Heart left ventricle (tissue), 13 donors: ENCODE data around the gene NXPH3.

Experiments used
- CTCF ChIP-seq, 12 donors: fragments of 200-600 bp; sonication (generic) in 4 of 12; IDR thresholded peaks; one replicate each; pipeline versions ENCODE4 v1.5.0 to v1.8.0; 2018 to 2022; ENCODE audit warnings: antibody characterized with exemption in 12 of 12, mild to moderate bottlenecking in 5 of 12
- POLR2A ChIP-seq, 2 donors: fragments of 450-650 bp; IDR thresholded peaks; one replicate each; pipeline ENCODE4 v1.6.1; 2017; ENCODE audit warnings: antibody characterized with exemption in 2 of 2, mild to moderate bottlenecking in 2 of 2, moderate library complexity in 2 of 2
- donor health status: ischemic (EF 13 %, LVEDD 7.1; RV severe dilation, severe dysfunction).
- donor health status: DM: no; HTN: yes; CAD: no.
- donor health status: DM: no; HTN: no; CAD: no.
- donor health status: ischemic (EF 25% LVEDD 6.9; RV normal size, moderate dysfunction).
- donor health status: ischemic (EF 25% LVEDD 5.7; RV mildly dilated, moderate dysfunction).
- donor health status: ischemic (EF 35%, LVEDD 5.7; RV mildly dilated, moderate dysfunction).
- donor health status: nonischemic (EF 11% LVEDD 7.7; RV severe dilation, severe dysfunction).
- donor health status: DM: yes; HTN: yes; CAD: no.
- donor health status: PGD.
- donor health status: ischemic (EF 29% LVEDD 5.4; RV normal size, mild dysfunction).
- donor health status: nonischemic (EF 23%, LVEDD 6.1; RV moderate dilation, normal function).

GRCh38 chr17:49596613-49597244, 21.1 kb downstream of the NXPH3 start:
- TF ChIP-seq POLR2A (IDR thresholded peaks at IDR 0.05) (no peak), CTCF (IDR thresholded peaks at IDR 0.05) (no peak)
